WTC11 (cell line): ENCODE data around the gene SIAH3. TPM values are rescaled to one million over a fixed set of nuclear protein-coding genes. Genes with fewer than 3 reads are reported as not detected.

Experiments used
- ATAC-seq: fragments of 200-7000 bp; cut with Tn5 transposase; 2 replicates; pipeline ENCODE4 v1.10.0; 2021; ENCODE audit warnings: mild to moderate bottlenecking, moderate library complexity
- CTCF ChIA-PET: fragments of 300-600 bp; sonication (Branson Sonifier 250); formaldehyde crosslinking; loops from one replicate; lab custom pipeline; 2021; ENCODE audit warnings: antibody characterized with exemption; lab: Charles Lee
- POLR2A ChIA-PET: fragments of 350-600 bp; sonication (Branson Sonifier 250); formaldehyde crosslinking; loops from one replicate; lab custom pipeline; 2021; ENCODE audit warnings: antibody characterized with exemption; lab: Charles Lee
- DNase-seq: peaks from one replicate; pipeline ENCODE4 v3.0.0; 2021; ENCODE audit warnings: low spot score
- H3K27ac Mint-ChIP-seq: 2 replicates; pipeline ENCODE4 v1.8.0; 2021; ENCODE audit warnings: mixed read lengths
- H3K27me3 Mint-ChIP-seq: 2 replicates; pipeline ENCODE4 v1.8.0; 2021; ENCODE audit warnings: low read depth, mild to moderate bottlenecking, moderate library complexity, mixed read lengths
- H3K36me3 Mint-ChIP-seq: 2 replicates; pipeline ENCODE4 v1.8.0; 2021; ENCODE audit warnings: mixed read lengths
- H3K4me1 Mint-ChIP-seq: 2 replicates; pipeline ENCODE4 v1.8.0; 2022; ENCODE audit warnings: mixed read lengths
- H3K4me3 Mint-ChIP-seq: 2 replicates; pipeline ENCODE4 v1.8.0; 2021; ENCODE audit warnings: mild to moderate bottlenecking, moderate library complexity, mixed read lengths
- H3K9me3 Mint-ChIP-seq: 2 replicates; pipeline ENCODE4 v1.8.0; 2021; ENCODE audit warnings: mixed read lengths
- CREB1 ChIP-seq: sonication (generic); formaldehyde crosslinking; IDR thresholded peaks from 2 replicates; pipeline ENCODE4 v1.8.0; 2023; ENCODE audit warnings: mild to moderate bottlenecking, missing genetic modification reagents
- FOXJ3 ChIP-seq: sonication (generic); formaldehyde crosslinking; IDR thresholded peaks from 2 replicates; pipeline ENCODE4 v1.9.0; 2021; ENCODE audit warnings: missing genetic modification reagents, mild to moderate bottlenecking, borderline replicate concordance
- FOXK1 ChIP-seq: sonication (generic); formaldehyde crosslinking; IDR thresholded peaks from 2 replicates; pipeline ENCODE4 v1.8.0; 2022; ENCODE audit warnings: mild to moderate bottlenecking, moderate library complexity, missing genetic modification reagents
- FOXP4 ChIP-seq: sonication (generic); formaldehyde crosslinking; IDR thresholded peaks from 2 replicates; pipeline ENCODE4 v1.8.0; 2022; ENCODE audit warnings: mild to moderate bottlenecking, missing genetic modification reagents
- GRHL2 ChIP-seq: fragments of 250-450 bp; sonication (Bioruptor Pico); IDR thresholded peaks from 2 replicates; pipeline ENCODE4 v1.8.0; 2022; ENCODE audit warnings: mild to moderate bottlenecking, moderate library complexity; ENCODE audit not compliant: insufficient replicate concordance, severe bottlenecking
- HMGA2 ChIP-seq: fragments of 250-450 bp; sonication (Bioruptor Pico); IDR thresholded peaks from 2 replicates; pipeline ENCODE4 v1.4.0; 2021; ENCODE audit warnings: mild to moderate bottlenecking, moderate library complexity
- IRF1 ChIP-seq: sonication (generic); formaldehyde crosslinking; IDR thresholded peaks from 2 replicates; pipeline ENCODE4 v1.8.0; 2023; ENCODE audit warnings: missing genetic modification reagents
- IRF2 ChIP-seq: sonication (generic); formaldehyde crosslinking; IDR thresholded peaks from 2 replicates; pipeline ENCODE4 v1.8.0; 2022; ENCODE audit warnings: low read depth, missing genetic modification reagents, borderline replicate concordance
- JUN ChIP-seq: sonication (generic); formaldehyde crosslinking; IDR thresholded peaks from 2 replicates; pipeline ENCODE4 v1.8.0; 2023; ENCODE audit warnings: mild to moderate bottlenecking, missing genetic modification reagents
- OVOL2 ChIP-seq: fragments of 250-450 bp; sonication (Bioruptor Pico); IDR thresholded peaks from 2 replicates; pipeline ENCODE4 v1.9.0; 2021; ENCODE audit warnings: mild to moderate bottlenecking, borderline replicate concordance
- TEAD4 ChIP-seq: sonication (generic); formaldehyde crosslinking; IDR thresholded peaks from 2 replicates; pipeline ENCODE4 v1.8.0; 2022; ENCODE audit warnings: mild to moderate bottlenecking, missing genetic modification reagents
- USF2 ChIP-seq: sonication (generic); formaldehyde crosslinking; IDR thresholded peaks from 2 replicates; pipeline ENCODE4 v1.8.1; 2023; ENCODE audit warnings: mild to moderate bottlenecking, missing genetic modification reagents, moderate library complexity
- ZNF121 ChIP-seq: sonication (generic); formaldehyde crosslinking; IDR thresholded peaks from 2 replicates; pipeline ENCODE4 v1.8.0; 2023; ENCODE audit warnings: missing genetic modification reagents
- ZNF396 ChIP-seq: fragments of 250-450 bp; sonication (Bioruptor Pico); IDR thresholded peaks from 2 replicates; pipeline ENCODE4 v1.8.0; 2021; ENCODE audit warnings: mild to moderate bottlenecking, moderate library complexity, borderline replicate concordance
- total RNA-seq: library from RNA; stranded (reverse); gene quantifications from 3 replicates; pipeline ENCODE4 v1.2.3, GENCODE V29; 2021
- TF ChIP-seq, protein P1 (sequence below): sonication (generic); formaldehyde crosslinking; IDR thresholded peaks from 2 replicates; pipeline ENCODE4 v1.8.1; 2023; ENCODE audit warnings: mild to moderate bottlenecking, missing genetic modification reagents
- TF ChIP-seq, protein P2 (sequence below): sonication (generic); formaldehyde crosslinking; IDR thresholded peaks from 2 replicates; pipeline ENCODE4 v1.8.0; 2022; ENCODE audit warnings: mild to moderate bottlenecking, missing genetic modification reagents
- TF ChIP-seq, protein P3 (sequence below): sonication (generic); formaldehyde crosslinking; IDR thresholded peaks from 2 replicates; pipeline ENCODE4 v1.8.1; 2022; ENCODE audit warnings: missing genetic modification reagents, borderline replicate concordance
- TF ChIP-seq, protein P4 (sequence below): fragments of 250-450 bp; sonication (Bioruptor Pico); IDR thresholded peaks from 2 replicates; pipeline ENCODE4 v2.1.2; 2022; ENCODE audit warnings: mild to moderate bottlenecking, moderate library complexity
- TF ChIP-seq, protein P5 (sequence below): sonication (generic); formaldehyde crosslinking; IDR thresholded peaks from 2 replicates; pipeline ENCODE4 v1.8.1; 2022; ENCODE audit warnings: low read depth, mild to moderate bottlenecking, moderate library complexity, missing genetic modification reagents, borderline replicate concordance
- TF ChIP-seq, protein P6 (sequence below): sonication (generic); formaldehyde crosslinking; IDR thresholded peaks from 2 replicates; pipeline ENCODE4 v1.8.1; 2022; ENCODE audit warnings: low read depth, missing genetic modification reagents, borderline replicate concordance

Gene SIAH3
- total RNA-seq, 1 experiment from 2014 or later, result 0.31 TPM

DNA sequence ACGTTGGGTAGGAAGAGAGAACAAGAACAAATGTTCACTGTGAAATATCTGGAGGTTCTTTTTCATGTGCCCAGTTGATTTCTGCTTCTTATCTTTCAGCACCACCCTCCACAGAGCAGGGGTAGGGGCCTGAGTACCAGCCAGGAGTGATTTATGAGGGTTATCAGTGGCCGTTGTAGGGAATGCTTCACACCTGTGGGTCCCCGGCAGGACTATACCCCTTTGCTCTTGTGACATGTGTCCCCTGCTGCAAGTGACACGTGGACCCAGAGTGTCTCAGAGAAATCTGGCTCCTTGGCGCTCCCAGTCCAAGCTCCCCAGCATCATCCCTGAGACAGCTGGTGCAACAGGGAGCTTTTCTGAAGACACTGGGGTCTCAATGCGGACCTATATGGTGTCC is 29.7 kb downstream of the SIAH3 start (continued):
- TF ChIP-seq, protein P1, sequence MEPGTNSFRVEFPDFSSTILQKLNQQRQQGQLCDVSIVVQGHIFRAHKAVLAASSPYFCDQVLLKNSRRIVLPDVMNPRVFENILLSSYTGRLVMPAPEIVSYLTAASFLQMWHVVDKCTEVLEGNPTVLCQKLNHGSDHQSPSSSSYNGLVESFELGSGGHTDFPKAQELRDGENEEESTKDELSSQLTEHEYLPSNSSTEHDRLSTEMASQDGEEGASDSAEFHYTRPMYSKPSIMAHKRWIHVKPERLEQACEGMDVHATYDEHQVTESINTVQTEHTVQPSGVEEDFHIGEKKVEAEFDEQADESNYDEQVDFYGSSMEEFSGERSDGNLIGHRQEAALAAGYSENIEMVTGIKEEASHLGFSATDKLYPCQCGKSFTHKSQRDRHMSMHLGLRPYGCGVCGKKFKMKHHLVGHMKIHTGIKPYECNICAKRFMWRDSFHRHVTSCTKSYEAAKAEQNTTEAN (CRISPR knock-in tag), result no peak
- TF ChIP-seq USF2 (no peak), FOXP4 (CRISPR knock-in tag) (no peak), FOXJ3 (CRISPR knock-in tag) (no peak), IRF1 (CRISPR knock-in tag) (no peak), CREB1 (CRISPR knock-in tag) (no peak), ZNF121 (CRISPR knock-in tag) (no peak), HMGA2 (CRISPR knock-in tag) (no peak), TEAD4 (CRISPR knock-in tag) (no peak), ZNF396 (CRISPR knock-in tag) (no peak), JUN (CRISPR knock-in tag) (no peak)
- TF ChIP-seq, protein P2, sequence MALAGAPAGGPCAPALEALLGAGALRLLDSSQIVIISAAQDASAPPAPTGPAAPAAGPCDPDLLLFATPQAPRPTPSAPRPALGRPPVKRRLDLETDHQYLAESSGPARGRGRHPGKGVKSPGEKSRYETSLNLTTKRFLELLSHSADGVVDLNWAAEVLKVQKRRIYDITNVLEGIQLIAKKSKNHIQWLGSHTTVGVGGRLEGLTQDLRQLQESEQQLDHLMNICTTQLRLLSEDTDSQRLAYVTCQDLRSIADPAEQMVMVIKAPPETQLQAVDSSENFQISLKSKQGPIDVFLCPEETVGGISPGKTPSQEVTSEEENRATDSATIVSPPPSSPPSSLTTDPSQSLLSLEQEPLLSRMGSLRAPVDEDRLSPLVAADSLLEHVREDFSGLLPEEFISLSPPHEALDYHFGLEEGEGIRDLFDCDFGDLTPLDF (CRISPR knock-in tag), result no peak
- TF ChIP-seq, protein P3, sequence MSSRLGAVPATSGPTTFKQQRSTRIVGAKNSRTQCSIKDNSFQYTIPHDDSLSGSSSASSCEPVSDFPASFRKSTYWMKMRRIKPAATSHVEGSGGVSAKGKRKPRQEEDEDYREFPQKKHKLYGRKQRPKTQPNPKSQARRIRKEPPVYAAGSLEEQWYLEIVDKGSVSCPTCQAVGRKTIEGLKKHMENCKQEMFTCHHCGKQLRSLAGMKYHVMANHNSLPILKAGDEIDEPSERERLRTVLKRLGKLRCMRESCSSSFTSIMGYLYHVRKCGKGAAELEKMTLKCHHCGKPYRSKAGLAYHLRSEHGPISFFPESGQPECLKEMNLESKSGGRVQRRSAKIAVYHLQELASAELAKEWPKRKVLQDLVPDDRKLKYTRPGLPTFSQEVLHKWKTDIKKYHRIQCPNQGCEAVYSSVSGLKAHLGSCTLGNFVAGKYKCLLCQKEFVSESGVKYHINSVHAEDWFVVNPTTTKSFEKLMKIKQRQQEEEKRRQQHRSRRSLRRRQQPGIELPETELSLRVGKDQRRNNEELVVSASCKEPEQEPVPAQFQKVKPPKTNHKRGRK (CRISPR knock-in tag), result no peak
- TF ChIP-seq, protein P4, sequence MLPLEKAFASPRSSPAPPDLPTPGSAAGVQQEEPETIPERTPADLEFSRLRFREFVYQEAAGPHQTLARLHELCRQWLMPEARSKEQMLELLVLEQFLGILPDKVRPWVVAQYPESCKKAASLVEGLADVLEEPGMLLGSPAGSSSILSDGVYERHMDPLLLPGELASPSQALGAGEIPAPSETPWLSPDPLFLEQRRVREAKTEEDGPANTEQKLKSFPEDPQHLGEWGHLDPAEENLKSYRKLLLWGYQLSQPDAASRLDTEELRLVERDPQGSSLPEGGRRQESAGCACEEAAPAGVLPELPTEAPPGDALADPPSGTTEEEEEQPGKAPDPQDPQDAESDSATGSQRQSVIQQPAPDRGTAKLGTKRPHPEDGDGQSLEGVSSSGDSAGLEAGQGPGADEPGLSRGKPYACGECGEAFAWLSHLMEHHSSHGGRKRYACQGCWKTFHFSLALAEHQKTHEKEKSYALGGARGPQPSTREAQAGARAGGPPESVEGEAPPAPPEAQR (CRISPR knock-in tag), result no peak
- TF ChIP-seq, protein P5, sequence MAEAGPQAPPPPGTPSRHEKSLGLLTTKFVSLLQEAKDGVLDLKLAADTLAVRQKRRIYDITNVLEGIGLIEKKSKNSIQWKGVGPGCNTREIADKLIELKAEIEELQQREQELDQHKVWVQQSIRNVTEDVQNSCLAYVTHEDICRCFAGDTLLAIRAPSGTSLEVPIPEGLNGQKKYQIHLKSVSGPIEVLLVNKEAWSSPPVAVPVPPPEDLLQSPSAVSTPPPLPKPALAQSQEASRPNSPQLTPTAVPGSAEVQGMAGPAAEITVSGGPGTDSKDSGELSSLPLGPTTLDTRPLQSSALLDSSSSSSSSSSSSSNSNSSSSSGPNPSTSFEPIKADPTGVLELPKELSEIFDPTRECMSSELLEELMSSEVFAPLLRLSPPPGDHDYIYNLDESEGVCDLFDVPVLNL (CRISPR knock-in tag), result no peak

DNA sequence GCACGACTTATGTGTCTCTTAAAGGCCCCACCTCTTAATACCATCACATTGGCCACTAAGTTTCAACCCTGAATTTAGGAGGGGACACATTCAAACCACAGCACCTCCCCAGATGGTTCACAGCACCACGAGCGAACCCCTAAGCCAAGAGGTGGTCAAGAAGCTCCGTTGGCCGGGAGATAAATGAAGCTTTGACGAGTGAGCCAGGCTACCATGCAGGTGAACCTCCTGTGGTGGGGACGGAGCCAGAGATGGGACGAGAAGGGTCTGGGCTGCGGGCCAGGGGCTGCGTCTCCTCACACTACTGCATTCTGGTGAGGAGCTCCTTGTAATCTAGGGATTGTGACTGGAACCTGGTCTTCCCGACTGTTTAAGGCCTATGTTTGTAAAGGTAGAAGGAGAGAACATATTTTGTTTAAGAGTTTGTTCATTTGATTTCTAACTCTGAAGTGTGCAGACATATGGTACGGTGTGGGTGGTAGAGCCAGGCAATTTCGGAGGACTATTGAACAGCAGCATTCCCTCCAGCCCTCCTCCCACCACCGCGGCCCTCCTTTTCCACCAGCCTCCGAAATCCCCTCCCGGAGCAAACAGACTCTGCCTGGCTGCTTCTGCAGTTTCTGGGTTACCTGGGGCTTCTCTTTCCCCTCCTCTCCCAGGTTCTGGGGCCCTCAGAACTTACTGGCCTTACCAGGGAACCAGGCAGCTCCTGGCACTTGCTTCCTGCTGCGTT is 31.3 kb downstream of the SIAH3 start:
- DNase-seq, result no peak
- Mint-ChIP-seq H3K4me3 (no peak overlapping the region), H3K27me3 (no peaks in the 10 kb centered on the region), H3K36me3 (peaks cover 6% of the 10 kb centered on the region), H3K4me1 (peaks cover 39% of the 10 kb centered on the region), H3K27ac (no peak overlapping the region), H3K9me3 (peaks cover 8% of the 10 kb centered on the region)
- POLR2A ChIA-PET, result no interaction called here
- CTCF ChIA-PET, result no interaction called here
- no peak for ATAC-seq
- no peak for TF ChIP-seq IRF2
- TF ChIP-seq, protein P6, sequence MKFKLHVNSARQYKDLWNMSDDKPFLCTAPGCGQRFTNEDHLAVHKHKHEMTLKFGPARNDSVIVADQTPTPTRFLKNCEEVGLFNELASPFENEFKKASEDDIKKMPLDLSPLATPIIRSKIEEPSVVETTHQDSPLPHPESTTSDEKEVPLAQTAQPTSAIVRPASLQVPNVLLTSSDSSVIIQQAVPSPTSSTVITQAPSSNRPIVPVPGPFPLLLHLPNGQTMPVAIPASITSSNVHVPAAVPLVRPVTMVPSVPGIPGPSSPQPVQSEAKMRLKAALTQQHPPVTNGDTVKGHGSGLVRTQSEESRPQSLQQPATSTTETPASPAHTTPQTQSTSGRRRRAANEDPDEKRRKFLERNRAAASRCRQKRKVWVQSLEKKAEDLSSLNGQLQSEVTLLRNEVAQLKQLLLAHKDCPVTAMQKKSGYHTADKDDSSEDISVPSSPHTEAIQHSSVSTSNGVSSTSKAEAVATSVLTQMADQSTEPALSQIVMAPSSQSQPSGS (CRISPR knock-in tag), result no peak
- TF ChIP-seq, protein P4 (CRISPR knock-in tag), result no peak
- no peak for TF ChIP-seq FOXK1 (CRISPR knock-in tag)
- TF ChIP-seq GRHL2 (CRISPR knock-in tag), result no peak
- no peak for TF ChIP-seq OVOL2 (CRISPR knock-in tag)
